Hair follicle dermal papilla cell (primary cell): ENCODE results near the gene EFCAB3. TPM values are rescaled to one million over a fixed set of nuclear protein-coding genes. Genes with fewer than 3 reads are reported as not detected.

Experiments used
- small RNA-seq: library from RNA; depleted of rRNA; stranded (forward); fragments of <200 nt; gene quantifications from one replicate; pipeline ENCODE3, GENCODE V24; 2012
- total RNA-seq: library from RNA; depleted of rRNA; stranded (reverse); fragments of >200 nt; gene quantifications from 2 replicates; pipeline ENCODE4 v1.2.3, GENCODE V29; 2012

Gene EFCAB3
- total RNA-seq: not detected in 2 replicates

GRCh38 chr17:62380253-62380652, at the start of gene EFCAB3:
TSS of gene EFCAB3 (plus strand) at chr17:62380553. CDS start at chr17:62382980, 2,427 bp downstream.

DNA sequence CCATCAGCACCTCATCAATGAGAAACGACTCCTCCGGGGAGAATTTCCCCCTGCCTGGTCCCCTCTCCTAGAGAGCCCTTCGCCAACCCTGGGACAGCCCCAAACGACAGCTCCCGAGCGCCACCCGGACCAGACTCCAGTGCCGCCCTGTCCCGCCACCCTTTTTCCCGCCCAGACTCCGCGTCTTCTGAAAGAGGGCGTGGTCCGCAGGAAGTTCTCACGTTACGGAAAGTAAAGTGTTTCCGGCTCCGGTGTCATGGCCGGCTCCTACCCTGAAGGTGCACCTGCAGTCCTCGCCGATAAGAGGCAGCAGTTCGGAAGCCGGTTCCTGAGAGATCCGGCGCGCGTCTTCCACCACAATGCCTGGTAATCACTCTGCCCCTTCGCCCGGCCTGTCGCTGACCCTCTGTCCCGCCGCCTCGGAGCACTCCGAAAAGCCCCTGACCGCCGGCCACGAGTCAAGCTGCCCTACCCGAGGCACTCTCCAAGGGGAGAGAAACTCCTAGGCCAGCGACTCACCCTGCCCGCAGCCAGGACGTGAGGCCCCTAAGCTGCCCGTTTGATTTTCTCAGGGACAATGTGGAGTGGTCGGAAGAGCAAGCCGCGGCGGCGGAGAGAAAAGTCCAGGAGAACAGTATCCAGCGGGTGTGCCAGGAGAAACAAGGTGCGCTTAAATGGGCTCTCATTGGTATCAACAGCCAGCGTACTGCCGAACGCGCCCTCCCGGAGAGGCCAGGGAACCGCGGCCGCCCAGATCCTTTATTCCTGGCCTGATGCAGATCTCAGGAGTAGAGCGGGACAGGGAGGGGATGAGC, 43.5 kb downstream of the EFCAB3 start, which contains the start of gene METTL2A:
Gene METTL2A, plus strand, starts transcription at position 251 of the 815 bp plus-strand sequence. Its CDS starts 6 bp downstream, at position 257.

Small RNAs within 50 kb of the gene (small RNA-seq; reads per million reads assigned to genes)
- not detected for gene RNU7-52P

Other genes starting within 250 kb of the EFCAB3 start
- gene METTL2A, start 43.3 kb downstream of the EFCAB3 start, total RNA-seq: 18.8 and 19.6 TPM in 2 replicates
- gene TLK2, start 98.3 kb downstream of the EFCAB3 start, total RNA-seq: 52.0 and 82.9 TPM in 2 replicates
- 285 and 465 TPM in 2 replicates for gene MRC2, start 247.1 kb downstream of the EFCAB3 start, total RNA-seq